Glomerular visceral epithelial cell (primary cell): ENCODE measurements around the gene SPIRE2.
"Not testable (repeated sequence)": the region's sequence is repeated elsewhere in the genome, so short reads cannot be mapped to it uniquely, and the experiment has no call there.

ENCODE experiments used
- DNase-seq: peaks from one replicate; pipeline ENCODE4 v3.0.0-alpha.2; 2016; ENCODE audit errors: extremely low spot score

SPIRE2 gene

GRCh38 chr16:89863741-89864526 lies 35.7 kb downstream of the SPIRE2 start:
- DNase-seq: no peak

GRCh38 chr16:89864527-89864820 lies 36.2 kb downstream of the SPIRE2 start:
- DNase-seq: no peak

- DNase-seq: no peak
Observed at GRCh38 chr16:89867918-89868317, 39.6 kb downstream of the SPIRE2 start.

DNA sequence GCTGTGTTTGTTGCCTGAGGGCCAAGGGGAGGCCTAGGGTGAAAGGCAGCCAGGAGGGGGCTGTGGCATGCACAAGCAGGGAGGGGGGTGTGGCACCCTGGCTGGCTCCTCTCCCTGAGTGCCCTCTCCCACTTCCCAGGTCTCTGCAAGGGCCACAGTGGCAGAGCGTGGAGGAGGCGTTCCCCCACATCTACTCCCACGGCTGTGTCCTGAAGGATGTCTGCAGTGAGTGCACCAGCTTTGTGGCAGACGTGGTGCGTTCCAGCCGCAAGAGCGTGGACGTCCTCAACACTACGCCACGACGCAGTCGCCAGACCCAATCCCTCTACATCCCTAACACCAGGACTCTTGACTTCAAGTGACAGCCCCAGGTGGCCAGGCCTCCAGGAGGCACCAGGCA lies 41.6 kb downstream of the SPIRE2 start:
- no peak for DNase-seq

GRCh38 chr16:89870440-89870839 lies 42.2 kb downstream of the SPIRE2 start:
- DNase-seq: no peak

GRCh38 chr16:89871895-89872294 lies 43.6 kb downstream of the SPIRE2 start:
- DNase-seq: no peak

- DNase-seq: peak; percentile 87
Observed at GRCh38 chr16:89873109-89873971, 45.1 kb downstream of the SPIRE2 start, which contains the start of gene TCF25. TSS of gene TCF25 (plus strand) at chr16:89873592. CDS start at chr16:89873668, 76 bp downstream.

GRCh38 chr16:89873972-89874689 lies 45.9 kb downstream of the SPIRE2 start:
- peak; percentile 95 for DNase-seq

GRCh38 chr16:89879123-89879522 lies 50.8 kb downstream of the SPIRE2 start:
- not testable (repeated sequence) for DNase-seq

DNA sequence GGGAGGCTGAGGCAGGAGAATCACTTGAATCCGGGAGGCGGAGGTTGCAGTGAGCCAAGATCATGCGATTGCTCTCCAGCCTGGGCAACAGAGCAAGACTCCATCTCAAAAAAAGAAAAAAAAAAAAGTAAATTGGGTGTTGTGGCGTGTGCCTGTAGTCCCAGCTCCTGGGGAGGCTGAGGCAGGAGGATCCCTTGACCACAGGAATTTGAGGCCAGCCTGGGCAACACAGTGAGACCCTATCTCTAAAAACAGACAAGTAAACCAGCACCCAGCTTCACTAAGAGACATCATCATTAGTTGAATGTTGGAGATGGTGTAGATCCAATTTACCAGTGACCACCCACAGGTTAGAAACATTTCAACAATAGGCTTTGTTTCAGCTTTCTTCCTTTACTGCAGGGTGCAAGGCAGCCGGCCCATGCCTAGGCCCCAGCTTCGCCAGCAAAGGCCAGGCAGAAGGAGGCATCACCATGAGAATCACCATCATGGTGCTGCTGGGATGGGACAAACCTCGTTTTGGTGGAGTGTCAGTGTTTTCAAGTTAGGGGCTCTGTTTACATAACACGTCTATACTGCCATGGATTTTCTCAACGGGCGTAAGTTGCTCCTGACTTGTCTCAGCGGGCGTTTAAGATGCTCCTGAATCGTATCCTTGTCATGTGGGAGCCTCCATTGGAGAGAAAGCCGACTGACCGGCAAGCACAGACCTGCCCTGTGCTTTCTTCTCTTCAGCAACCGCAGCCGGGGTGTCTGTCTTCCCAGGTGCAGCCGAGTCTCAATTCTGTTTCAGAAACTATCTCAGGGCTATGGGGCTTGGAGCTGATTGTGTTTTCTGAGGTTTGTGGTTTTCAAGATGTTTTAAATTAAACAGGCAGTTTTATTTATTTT lies 52.4 kb downstream of the SPIRE2 start:
- DNase-seq: no peak

DNA sequence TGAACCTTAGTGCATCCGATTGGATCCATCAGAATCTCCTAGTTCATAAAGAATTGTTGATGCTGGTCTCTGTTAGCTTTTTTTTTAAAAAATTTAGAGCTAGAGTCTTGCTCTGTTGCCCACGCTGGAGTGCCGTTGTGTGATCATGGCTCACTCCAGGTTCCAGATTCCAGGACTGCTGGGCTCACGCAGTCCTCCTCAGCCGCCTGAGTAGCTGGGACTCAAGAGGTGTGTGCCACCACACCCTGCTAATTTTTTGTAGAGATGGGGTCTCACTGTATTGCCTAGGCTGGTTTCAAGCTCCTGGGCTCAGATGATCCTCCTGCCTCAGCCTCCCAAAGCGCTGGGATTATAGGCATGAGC lies 53.1 kb downstream of the SPIRE2 start:
- DNase-seq: no peak

GRCh38 chr16:89883346-89884040 lies 55.2 kb downstream of the SPIRE2 start:
- no peak for DNase-seq

DNA sequence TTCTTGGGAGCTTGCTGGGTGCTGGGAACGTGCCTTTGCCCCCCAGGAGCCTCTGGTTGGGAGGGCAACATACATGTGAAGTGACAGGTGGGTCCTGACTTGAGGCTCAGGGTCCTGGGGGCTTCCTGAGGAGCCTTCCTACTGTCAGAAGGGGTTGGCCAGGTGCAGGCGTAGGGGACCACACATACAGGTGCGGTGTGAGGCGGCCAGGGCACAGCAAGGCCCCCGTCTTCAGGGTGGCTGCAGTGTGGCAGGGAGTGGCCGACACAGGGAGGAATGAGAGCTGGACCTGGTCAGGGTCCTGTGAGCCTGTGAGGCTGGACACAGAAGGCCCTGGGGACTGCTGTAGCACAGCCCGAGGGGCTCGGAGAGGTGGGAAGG lies 55.8 kb downstream of the SPIRE2 start:
- no peak for DNase-seq

- DNase-seq: no peak
Observed at GRCh38 chr16:89887243-89887642, 59.0 kb downstream of the SPIRE2 start.

DNA sequence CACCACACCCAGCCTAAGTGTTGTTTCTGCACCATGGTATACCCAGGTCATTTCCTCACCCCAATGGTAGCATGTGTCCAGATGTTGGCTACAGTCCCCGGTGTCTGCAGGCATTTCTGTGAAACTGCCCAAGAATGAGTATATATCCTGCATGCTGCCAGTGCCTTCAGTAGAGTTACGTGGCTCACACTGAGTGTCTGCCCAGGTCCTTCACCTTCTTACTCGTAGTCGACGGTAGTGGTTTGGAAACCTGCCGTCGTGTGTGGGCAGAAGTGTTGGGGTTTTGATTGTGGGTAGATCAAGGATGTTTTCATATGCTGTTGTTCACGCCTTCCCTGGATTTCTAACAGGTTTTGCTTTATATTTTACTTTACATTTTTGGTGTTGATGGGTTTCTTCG lies 61.9 kb downstream of the SPIRE2 start:
- no peak for DNase-seq

DNA sequence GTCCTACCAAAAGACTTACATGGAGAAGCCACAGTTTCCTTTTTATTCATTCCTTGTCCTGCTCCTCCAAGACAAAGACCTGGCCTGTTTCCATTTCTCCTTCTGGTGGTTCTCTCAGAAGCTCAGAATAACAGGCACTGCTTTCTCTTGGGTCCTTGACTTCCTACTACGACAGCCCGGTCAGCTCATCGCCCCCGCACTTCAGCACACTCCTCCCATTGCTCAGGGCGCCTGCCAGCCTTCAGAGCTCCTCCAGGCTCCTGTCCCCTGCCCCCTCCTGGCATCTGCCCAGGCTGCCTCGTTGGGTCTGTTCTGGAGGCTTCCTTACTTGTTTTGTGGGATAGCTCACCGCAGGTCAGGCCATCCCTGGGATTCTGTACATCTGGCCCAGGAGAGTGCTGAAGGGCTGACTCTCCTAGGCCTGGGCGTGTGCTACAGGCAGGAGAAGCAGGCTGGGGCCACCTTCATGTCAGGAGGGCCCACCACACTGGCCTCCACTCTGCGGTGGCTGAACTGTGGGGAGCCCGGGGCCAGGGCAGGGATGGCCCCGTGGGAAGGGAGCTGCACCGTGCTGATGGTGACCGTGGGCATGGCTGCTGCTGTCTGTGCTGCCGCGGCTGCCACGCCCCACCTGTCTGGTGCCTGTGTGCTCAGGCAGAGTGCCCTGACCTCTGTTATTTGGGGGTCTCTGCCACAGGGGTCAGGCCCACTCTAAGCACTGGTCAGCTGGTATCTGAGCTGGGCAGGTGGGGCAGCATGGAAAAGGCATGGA lies 62.8 kb downstream of the SPIRE2 start:
- DNase-seq: no peak

- DNase-seq: no peak
Observed at GRCh38 chr16:89892055-89892630, 63.9 kb downstream of the SPIRE2 start.

GRCh38 chr16:89892635-89893034 lies 64.4 kb downstream of the SPIRE2 start:
- no peak for DNase-seq

DNA sequence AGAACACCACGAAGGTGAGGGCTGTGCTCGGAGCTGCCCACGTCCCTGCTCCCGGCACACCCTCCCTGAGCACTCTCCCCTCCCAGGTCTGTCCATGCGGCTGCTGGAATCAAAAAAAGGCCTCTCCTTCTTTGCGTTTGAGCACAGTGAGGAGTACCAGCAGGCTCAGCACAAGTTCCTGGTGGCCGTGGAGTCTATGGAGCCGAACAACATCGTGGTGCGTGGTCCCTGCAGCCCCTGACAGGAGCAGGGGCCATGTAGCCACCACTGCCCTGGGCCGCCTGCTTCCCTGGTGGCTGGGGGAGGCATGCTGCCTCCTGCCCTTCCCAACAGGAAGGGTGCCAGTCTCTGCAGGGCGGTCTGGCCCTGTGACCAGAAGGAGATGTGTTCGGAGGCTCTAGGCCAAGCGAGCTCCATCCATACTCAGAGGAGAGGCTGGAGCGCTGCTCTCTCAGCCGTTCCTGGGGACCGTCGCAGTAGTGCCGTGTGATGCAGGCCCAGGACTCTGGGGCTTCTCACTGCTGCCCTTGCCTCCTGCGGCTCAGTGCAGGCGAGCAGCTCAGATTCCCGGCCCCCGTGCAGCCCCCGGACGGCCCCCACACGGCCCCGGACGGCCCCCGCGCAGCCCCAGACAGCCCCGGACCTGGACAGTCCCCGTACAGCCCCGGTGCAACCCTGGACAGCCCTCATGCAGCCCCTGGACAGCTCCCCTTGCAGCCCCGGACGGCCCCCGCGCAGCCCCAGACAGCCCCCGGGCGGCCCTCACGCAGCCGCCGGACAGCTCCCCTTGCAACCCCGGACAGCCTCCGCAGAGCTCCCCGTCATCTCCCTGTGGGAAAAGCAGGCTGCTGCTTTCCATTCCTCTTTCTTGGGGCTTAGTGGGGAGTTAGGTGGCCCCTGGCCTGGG lies 65.6 kb downstream of the SPIRE2 start:
- DNase-seq: no peak
